Keratinocyte (primary cell): ENCODE data around the gene ENO4. TPM values are rescaled to one million over a fixed set of nuclear protein-coding genes. Genes with fewer than 3 reads are reported as not detected.

Source experiments
- DNase-seq: peaks from one replicate; pipeline ENCODE4 v3.0.0-alpha.2; 2011; ENCODE audit warnings: low read depth, missing footprints, low spot score
- FAIRE-seq: peaks from 2 replicates; lab custom pipeline; 2011; peaks lifted over from hg19 to GRCh38; lab: Jason Lieb, UNC
- H2AFZ ChIP-seq: 2 replicates; pipeline ENCODE4 v1.6.0; 2012; ENCODE audit warnings: low read length, control low read depth, inconsistent platforms; ENCODE audit not compliant: control insufficient read depth
- H3K27ac ChIP-seq: 2 replicates; pipeline ENCODE4 v1.5.1; 2011; ENCODE audit warnings: low read length; ENCODE audit not compliant: control insufficient read depth, insufficient read depth
- H3K27me3 ChIP-seq: 3 replicates; pipeline ENCODE4 v1.6.0; 2011; ENCODE audit warnings: low read length; ENCODE audit not compliant: control insufficient read depth, insufficient read depth; ENCODE audit errors: extremely low read depth
- H3K36me3 ChIP-seq, 2 experiments: 2 replicates in 1 of 2; 3 replicates in 1 of 2; pipeline ENCODE4 v1.5.1; 2011; ENCODE audit warnings: low read length in 2 of 2, mild to moderate bottlenecking in 1 of 2; ENCODE audit not compliant: control insufficient read depth in 2 of 2, insufficient read depth in 2 of 2; ENCODE audit errors: extremely low read depth in 1 of 2
- H3K4me1 ChIP-seq: 3 replicates; pipeline ENCODE4 v1.5.1; 2011; ENCODE audit warnings: low read length; ENCODE audit not compliant: control insufficient read depth, insufficient read depth; ENCODE audit errors: extremely low read depth
- H3K4me2 ChIP-seq: 3 replicates; pipeline ENCODE4 v1.6.0; 2011; ENCODE audit warnings: low read depth, low read length; ENCODE audit not compliant: control insufficient read depth, insufficient read depth; ENCODE audit errors: extremely low read depth
- H3K4me3 ChIP-seq, 3 experiments: fragments of 200-600 bp in 1 of 3; sonication (generic) in 1 of 3; 2 replicates in 2 of 3; 3 replicates in 1 of 3; pipeline ENCODE4 v1.5.1; 2011 to 2016; ENCODE audit warnings: low read length in 3 of 3, mild to moderate bottlenecking in 3 of 3, control low read depth in 2 of 3, inconsistent platforms in 1 of 3, low read depth in 1 of 3, mixed read lengths in 1 of 3, mixed run types in 1 of 3, moderate library complexity in 1 of 3; ENCODE audit not compliant: control insufficient read depth in 2 of 3, insufficient read depth in 2 of 3; ENCODE audit errors: extremely low read depth in 1 of 3
- H3K79me2 ChIP-seq: 2 replicates; pipeline ENCODE4 v1.6.0; 2012; ENCODE audit warnings: low read length; ENCODE audit not compliant: control insufficient read depth, insufficient read depth
- H3K9ac ChIP-seq: 3 replicates; pipeline ENCODE4 v1.6.0; 2011; ENCODE audit warnings: low read length; ENCODE audit not compliant: control insufficient read depth, insufficient read depth; ENCODE audit errors: extremely low read depth
- H3K9me1 ChIP-seq: 3 replicates; pipeline ENCODE4 v1.6.0; 2011; ENCODE audit warnings: low read length; ENCODE audit not compliant: control insufficient read depth, insufficient read depth; ENCODE audit errors: extremely low read depth
- H3K9me3 ChIP-seq: 2 replicates; pipeline ENCODE4 v1.5.1; 2012; ENCODE audit warnings: low read depth, low read length; ENCODE audit not compliant: control insufficient read depth
- H4K20me1 ChIP-seq: 3 replicates; pipeline ENCODE4 v1.6.0; 2011; ENCODE audit warnings: low read length; ENCODE audit not compliant: control insufficient read depth, insufficient read depth; ENCODE audit errors: extremely low read depth
- EZH2 ChIP-seq: IDR thresholded peaks from one replicate; pipeline ENCODE4 v1.6.1; 2012; ENCODE audit warnings: inconsistent platforms, mild to moderate bottlenecking, low read length, moderate library complexity
- dilution Hi-C: fragments of 300-500 bp; cut with MboI; formaldehyde crosslinking; loops from one replicate; pipeline ENCODE4 v1.7.0; 2020; ENCODE audit warnings: low sequenced_read_pairs; ENCODE audit not compliant: extremely low pct_ligation_motif_present
- polyA plus RNA-seq, 5 experiments: library from polyadenylated mRNA; depleted of rRNA in 3 of 5; stranded (reverse) in 3 of 5; stranded (forward) in 1 of 5; unstranded in 1 of 5; fragments of >200 nt; gene quantifications; 1 replicate in 1 of 5; 2 replicates in 3 of 5; 3 replicates in 1 of 5; pipeline versions ENCODE4 v1.2.1 to v1.2.3, GENCODE V29; 2011 to 2012; ENCODE audit warnings: missing spikeins in 2 of 5, low read depth in 1 of 5, low replicate concordance in 1 of 5
- TF ChIP-seq, protein P1 (sequence below), 3 experiments: IDR thresholded peaks in 1 of 3; conservative IDR thresholded peaks in 1 of 3; optimal IDR thresholded peaks in 1 of 3; 2 replicates in 2 of 3; 3 replicates in 1 of 3; pipeline versions ENCODE3 to v1.5.1; 2011; ENCODE audit warnings: low read length in 3 of 3, mild to moderate bottlenecking in 3 of 3, moderate library complexity in 2 of 3, control low read depth in 1 of 3, inconsistent platforms in 1 of 3; ENCODE audit not compliant: insufficient read depth in 2 of 3; ENCODE audit errors: extremely low read depth in 1 of 3

The ENO4 gene
- polyA plus RNA-seq, 1 donor (not counting 4 experiments of a cell fraction or from before 2014, with no cell fraction given), result 0.35 TPM

DNA sequence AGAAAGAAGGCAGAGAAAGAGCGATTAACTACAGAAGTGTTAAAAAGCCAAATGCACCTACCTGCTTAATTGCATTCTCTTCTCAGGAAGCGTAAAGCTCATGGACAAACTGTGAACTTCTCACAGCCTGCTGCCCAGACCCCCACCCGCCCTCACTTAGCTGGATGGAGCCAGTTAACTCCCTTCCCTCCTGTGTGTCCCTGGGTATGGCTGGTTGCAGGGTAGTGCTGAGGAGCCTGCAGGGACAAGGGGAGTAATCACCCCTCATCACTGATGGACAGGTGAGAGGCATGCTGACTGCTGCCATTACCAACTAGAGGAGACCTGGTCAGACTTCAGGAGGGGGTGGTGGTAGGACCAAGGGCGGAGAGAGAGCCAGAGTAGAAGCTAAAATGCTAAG, 37.5 kb downstream of the ENO4 start:
- TF ChIP-seq EZH2, result no peak
- TF ChIP-seq, protein P1, sequence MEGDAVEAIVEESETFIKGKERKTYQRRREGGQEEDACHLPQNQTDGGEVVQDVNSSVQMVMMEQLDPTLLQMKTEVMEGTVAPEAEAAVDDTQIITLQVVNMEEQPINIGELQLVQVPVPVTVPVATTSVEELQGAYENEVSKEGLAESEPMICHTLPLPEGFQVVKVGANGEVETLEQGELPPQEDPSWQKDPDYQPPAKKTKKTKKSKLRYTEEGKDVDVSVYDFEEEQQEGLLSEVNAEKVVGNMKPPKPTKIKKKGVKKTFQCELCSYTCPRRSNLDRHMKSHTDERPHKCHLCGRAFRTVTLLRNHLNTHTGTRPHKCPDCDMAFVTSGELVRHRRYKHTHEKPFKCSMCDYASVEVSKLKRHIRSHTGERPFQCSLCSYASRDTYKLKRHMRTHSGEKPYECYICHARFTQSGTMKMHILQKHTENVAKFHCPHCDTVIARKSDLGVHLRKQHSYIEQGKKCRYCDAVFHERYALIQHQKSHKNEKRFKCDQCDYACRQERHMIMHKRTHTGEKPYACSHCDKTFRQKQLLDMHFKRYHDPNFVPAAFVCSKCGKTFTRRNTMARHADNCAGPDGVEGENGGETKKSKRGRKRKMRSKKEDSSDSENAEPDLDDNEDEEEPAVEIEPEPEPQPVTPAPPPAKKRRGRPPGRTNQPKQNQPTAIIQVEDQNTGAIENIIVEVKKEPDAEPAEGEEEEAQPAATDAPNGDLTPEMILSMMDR (optimal IDR thresholded peaks at IDR 0.05 in 1 of 3, IDR thresholded peaks at IDR 0.05 in 1 of 3, conservative IDR thresholded peaks at IDR 0.05 in 1 of 3; ENCODE audit: extremely low read depth in 1 of 3, insufficient read depth in 2 of 3, low read length in 3 of 3), result no peak
- Histone ChIP-seq H2AFZ (no peak overlapping the region), H3K4me1 (peaks cover 19% of the 10 kb centered on the region), H3K79me2 (no peaks in the 10 kb centered on the region), H3K4me2 (no peak overlapping the region), H3K9me1 (peaks cover 2% of the 10 kb centered on the region), H3K9ac (no peak overlapping the region), H3K9me3 (no peaks in the 10 kb centered on the region), H4K20me1 (peaks cover 5% of the 10 kb centered on the region), H3K4me3 (no peak overlapping the region), H3K27me3 (no peaks in the 10 kb centered on the region), H3K27ac (no peak overlapping the region), H3K36me3 (peaks cover 3 to 6% of the 10 kb centered on the region in 2 experiments)
- dilution Hi-C loops, result no loop called here
- DNase-seq (no peak), FAIRE-seq (no peak)

DNA sequence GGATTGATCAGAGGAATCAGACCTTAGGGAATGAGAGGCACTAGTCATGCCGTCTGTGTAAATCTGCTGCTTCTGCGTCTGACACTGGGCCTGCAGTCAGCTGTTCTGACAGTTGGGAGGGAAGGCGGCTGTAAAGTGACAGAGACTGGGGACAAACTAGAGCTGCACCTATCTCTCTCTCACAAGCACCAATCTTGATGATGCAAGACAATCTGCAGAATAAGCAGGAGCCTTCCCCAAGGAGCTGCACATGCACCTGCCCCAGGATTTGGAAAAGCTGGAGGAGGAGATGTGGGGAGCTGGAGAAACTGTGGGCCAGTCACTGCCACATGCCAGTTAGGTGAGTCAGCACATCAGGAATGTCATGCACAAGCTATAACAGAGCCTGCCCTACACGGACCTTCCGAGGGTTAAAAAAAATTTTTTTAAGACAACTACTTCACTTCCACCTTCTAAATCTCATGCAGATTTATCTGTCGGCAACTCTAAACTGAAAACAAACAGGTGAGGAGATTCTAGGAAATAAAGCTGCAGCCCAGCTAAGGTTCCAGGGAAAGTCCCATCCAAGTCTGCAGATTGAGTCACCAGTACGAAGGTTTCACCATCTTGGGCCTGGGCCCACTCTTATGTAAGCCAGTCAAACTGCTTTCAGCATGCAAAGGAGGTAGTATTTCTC, 39.2 kb downstream of the ENO4 start:
- Histone ChIP-seq H3K9me1 (peaks cover 2% of the 10 kb centered on the region), H3K27ac (peak overlapping the region; percentile 66), H2AFZ (no peak overlapping the region), H3K4me3 (peak overlapping the region in 1 of 3 experiments; percentile 25), H3K4me2 (peak overlapping the region; percentile 84), H3K9me3 (no peaks in the 10 kb centered on the region), H3K36me3 (peaks cover 2 to 6% of the 10 kb centered on the region in 2 experiments), H3K27me3 (no peaks in the 10 kb centered on the region), H3K9ac (no peak overlapping the region), H4K20me1 (peaks cover 5% of the 10 kb centered on the region), H3K79me2 (no peaks in the 10 kb centered on the region), H3K4me1 (peaks cover 19% of the 10 kb centered on the region)
- TF ChIP-seq, protein P1 (optimal IDR thresholded peaks at IDR 0.05 in 1 of 3, IDR thresholded peaks at IDR 0.05 in 1 of 3, conservative IDR thresholded peaks at IDR 0.05 in 1 of 3; ENCODE audit: extremely low read depth in 1 of 3, insufficient read depth in 2 of 3, low read length in 3 of 3), result no peak
- no peak for TF ChIP-seq EZH2
- dilution Hi-C loops, result no loop called here
- peak; percentile 98 for FAIRE-seq
- DNase-seq, result peak; percentile 44
